Inflammatory macrophage treated with lipopolysaccharide for 4 hours (primary cell): ENCODE data around the gene PPP4R1.

ENCODE experiments used
- DNase-seq: peaks from one replicate; pipeline ENCODE4 v3.0.0-alpha.2; 2020

PPP4R1 gene

GRCh38 chr18:9581667-9582066 lies 32.7 kb downstream of the PPP4R1 start:
- no peak for DNase-seq

GRCh38 chr18:9578306-9578705 lies 36.1 kb downstream of the PPP4R1 start:
- no peak for DNase-seq

- DNase-seq, result no peak
Measured at GRCh38 chr18:9577361-9577760, 37.0 kb downstream of the PPP4R1 start.

- peak; percentile 85 for DNase-seq
Measured at GRCh38 chr18:9575558-9575957, 38.8 kb downstream of the PPP4R1 start.

- DNase-seq, result no peak
Measured at GRCh38 chr18:9574473-9575115, 39.8 kb downstream of the PPP4R1 start.

GRCh38 chr18:9571546-9571945 lies 42.8 kb downstream of the PPP4R1 start:
- no peak for DNase-seq

GRCh38 chr18:9570255-9570654 lies 44.1 kb downstream of the PPP4R1 start:
- DNase-seq, result no peak

- no peak for DNase-seq
Measured at GRCh38 chr18:9569178-9569577, 45.2 kb downstream of the PPP4R1 start.

GRCh38 chr18:9568186-9568585 lies 46.2 kb downstream of the PPP4R1 start:
- no peak for DNase-seq

- DNase-seq, result no peak
Measured at GRCh38 chr18:9565407-9565806, 49.0 kb downstream of the PPP4R1 start.

GRCh38 chr18:9563331-9563730 lies 51.0 kb downstream of the PPP4R1 start:
- peak; percentile 75 for DNase-seq

- no peak for DNase-seq
Measured at GRCh38 chr18:9562584-9562983, 51.8 kb downstream of the PPP4R1 start.

- peak; percentile 88 for DNase-seq
Measured at GRCh38 chr18:9561759-9562158, 52.6 kb downstream of the PPP4R1 start.

GRCh38 chr18:9559253-9559652 lies 55.1 kb downstream of the PPP4R1 start:
- DNase-seq, result no peak

GRCh38 chr18:9558387-9559064 lies 55.8 kb downstream of the PPP4R1 start:
- peak; percentile 19 for DNase-seq

- no peak for DNase-seq
Measured at GRCh38 chr18:9557250-9557943, 57.0 kb downstream of the PPP4R1 start.

- no peak for DNase-seq
Measured at GRCh38 chr18:9552616-9553015, 61.7 kb downstream of the PPP4R1 start.

GRCh38 chr18:9552191-9552590 lies 62.2 kb downstream of the PPP4R1 start:
- no peak for DNase-seq

- DNase-seq, result no peak
Measured at GRCh38 chr18:9550429-9550828, 63.9 kb downstream of the PPP4R1 start.

GRCh38 chr18:9549405-9549804 lies 65.0 kb downstream of the PPP4R1 start:
- no peak for DNase-seq

- DNase-seq, result no peak
Measured at GRCh38 chr18:9547782-9548181, 66.6 kb downstream of the PPP4R1 start.

- no peak for DNase-seq
Measured at GRCh38 chr18:9546468-9546867, 67.9 kb downstream of the PPP4R1 start.

- DNase-seq, result no peak
Measured at GRCh38 chr18:9545029-9545428, 69.3 kb downstream of the PPP4R1 start.

GRCh38 chr18:9542924-9543323 lies 71.4 kb downstream of the PPP4R1 start:
- DNase-seq, result no peak
